A549 (cell line): Measurements from ENCODE around the gene MSI2. TPM values are rescaled to one million over a fixed set of nuclear protein-coding genes. Genes with fewer than 3 reads are reported as not detected.

ENCODE experiments used
- ATAC-seq, 2 experiments: fragments of 200-7000 bp in 1 of 2; fragments of >200 bp in 1 of 2; cut with Nextera tagmentation in 1 of 2; cut with Tn5 transposase in 1 of 2; 3 replicates each; pipeline versions ENCODE4 v1.8.0 to v1.9.1; 2018 to 2020; ENCODE audit warnings: mild to moderate bottlenecking in 1 of 2, moderate library complexity in 1 of 2
- CTCF ChIA-PET: fragments of 300-600 bp; sonication (Branson Sonifier 250); formaldehyde crosslinking; extraction: SDS; loops from one replicate; lab custom pipeline; 2021; ENCODE audit warnings: antibody characterized with exemption, inconsistent platforms; lab: Yijun Ruan, JAX
- POLR2A ChIA-PET: fragments of 350-600 bp; formaldehyde crosslinking; extraction: SDS; loops from one replicate; lab custom pipeline; 2021; ENCODE audit warnings: antibody characterized with exemption, inconsistent platforms; lab: Yijun Ruan, JAX
- DNase-seq, 2 experiments: peaks; one replicate each; pipeline versions ENCODE4 v3.0.0 to v3.0.0-alpha.2; 2011 to 2016; ENCODE audit warnings: low read depth in 1 of 2, low spot score in 1 of 2
- FAIRE-seq: peaks from 2 replicates; lab custom pipeline; 2011; peaks lifted over from hg19 to GRCh38; lab: Jason Lieb, UNC
- H3K27ac ChIP-seq, 2 experiments: fragments of >200 bp; sonication (Bioruptor Twin); formaldehyde crosslinking; 3 replicates each; pipeline ENCODE4 v1.5.1; 2016 to 2017
- H3K4me1 ChIP-seq: fragments of >200 bp; sonication (Bioruptor Twin); formaldehyde crosslinking; 3 replicates; pipeline ENCODE4 v1.6.1; 2016
- H3K4me2 ChIP-seq: fragments of >200 bp; sonication (Bioruptor Twin); formaldehyde crosslinking; 3 replicates; pipeline ENCODE4 v1.6.1; 2016
- H3K4me3 ChIP-seq: fragments of >200 bp; sonication (Bioruptor Twin); formaldehyde crosslinking; 3 replicates; pipeline ENCODE4 v1.5.1; 2016
- H3K9me3 ChIP-seq: fragments of >200 bp; sonication (Bioruptor Twin); formaldehyde crosslinking; 3 replicates; pipeline ENCODE4 v1.6.1; 2016
- CBX2 ChIP-seq: fragments of 200-600 bp; sonication (generic); IDR thresholded peaks from 2 replicates; pipeline ENCODE4 v1.6.1; 2016; ENCODE audit warnings: low read depth, mild to moderate bottlenecking, borderline replicate concordance
- CHD2 ChIP-seq: fragments of 150-350 bp; IDR thresholded peaks from 2 replicates; pipeline ENCODE4 v1.6.1; 2014; ENCODE audit warnings: low read length; ENCODE audit not compliant: partially characterized antibody
- GATA3 ChIP-seq: IDR thresholded peaks from 2 replicates; pipeline ENCODE4 v1.6.1; 2012; ENCODE audit warnings: borderline replicate concordance
- HEYL ChIP-seq: fragments of 250-450 bp; sonication (Bioruptor Pico); IDR thresholded peaks from 2 replicates; pipeline ENCODE4 v1.8.0; 2021; ENCODE audit warnings: mild to moderate bottlenecking, moderate library complexity
- HOXA7 ChIP-seq: fragments of 250-450 bp; sonication (Bioruptor Pico); IDR thresholded peaks from 2 replicates; pipeline ENCODE4 v1.5.0; 2020; ENCODE audit warnings: mild to moderate bottlenecking, moderate library complexity
- MAFK ChIP-seq: fragments of 450-650 bp; IDR thresholded peaks from 2 replicates; pipeline ENCODE4 v1.6.1; 2014; ENCODE audit not compliant: partially characterized antibody
- MYC ChIP-seq: IDR thresholded peaks from 2 replicates; pipeline ENCODE4 v1.6.1; 2012; ENCODE audit warnings: mild to moderate bottlenecking, inconsistent platforms, low read length, improper control_type of control experiment, borderline replicate concordance
- POLR2AphosphoS2 ChIP-seq: conservative IDR thresholded peaks from 2 replicates; pipeline ENCODE4 v1.6.1; 2012; ENCODE audit warnings: low read length, improper control_type of control experiment, inconsistent platforms
- SREBF2 ChIP-seq: fragments of 450-650 bp; IDR thresholded peaks from 2 replicates; pipeline ENCODE4 v1.6.1; 2014; ENCODE audit warnings: mild to moderate bottlenecking, moderate library complexity
- ZC3H11A ChIP-seq: fragments of 450-650 bp; IDR thresholded peaks from 2 replicates; pipeline ENCODE4 v1.6.1; 2014; ENCODE audit warnings: antibody characterized with exemption, mild to moderate bottlenecking
- ZFP36 ChIP-seq: fragments of 450-650 bp; IDR thresholded peaks from 2 replicates; pipeline ENCODE4 v1.6.1; 2014; ENCODE audit warnings: borderline replicate concordance; ENCODE audit not compliant: partially characterized antibody
- WGBS: methylation state at CpG from one replicate; pipeline ENCODE4 v1.1.6; 2017; ENCODE audit errors: missing lambda C conversion rate; 5-methylcytosine and 5-hydroxymethylcytosine counted together
- polyA plus RNA-seq, 4 experiments: library from polyadenylated mRNA; depleted of rRNA in 3 of 4; stranded (reverse); fragments of >200 nt; fragmentation: RNase III in 1 of 4; extraction: RNeasy Plus Mini Kit Qiagen cat#74134 plus additional on column Dnase treatment in 1 of 4; gene quantifications; 2 replicates in 3 of 4; 3 replicates in 1 of 4; pipeline ENCODE4 v1.2.3, GENCODE V29; 2011 to 2017
- TF ChIP-seq, protein P1 (sequence below): fragments of 250-450 bp; sonication (Bioruptor Pico); IDR thresholded peaks from 2 replicates; pipeline ENCODE4 v1.5.0; 2021; ENCODE audit warnings: mild to moderate bottlenecking, moderate library complexity, borderline replicate concordance
- TF ChIP-seq, protein P2 (sequence below): IDR thresholded peaks from 2 replicates; pipeline ENCODE4 v1.6.1; 2012
- TF ChIP-seq, protein P3 (sequence below): fragments of >200 bp; sonication (Bioruptor Twin); formaldehyde crosslinking; IDR thresholded peaks from 3 replicates; pipeline ENCODE4 v1.6.1; 2016
- TF ChIP-seq, protein P4 (sequence below): fragments of 450-650 bp; IDR thresholded peaks from 2 replicates; pipeline ENCODE4 v1.6.1; 2014; ENCODE audit warnings: antibody characterized with exemption
- TF ChIP-seq, protein P5 (sequence below): fragments of 200-600 bp; sonication (generic); IDR thresholded peaks from 2 replicates; pipeline ENCODE4 v1.6.1; 2016; ENCODE audit warnings: antibody characterized with exemption, mild to moderate bottlenecking, moderate library complexity

MSI2 gene
- polyA plus RNA-seq, 2 of the 4 experiments (the other 2 are of a cell fraction) = 43.6 to 44.4 TPM

DNA sequence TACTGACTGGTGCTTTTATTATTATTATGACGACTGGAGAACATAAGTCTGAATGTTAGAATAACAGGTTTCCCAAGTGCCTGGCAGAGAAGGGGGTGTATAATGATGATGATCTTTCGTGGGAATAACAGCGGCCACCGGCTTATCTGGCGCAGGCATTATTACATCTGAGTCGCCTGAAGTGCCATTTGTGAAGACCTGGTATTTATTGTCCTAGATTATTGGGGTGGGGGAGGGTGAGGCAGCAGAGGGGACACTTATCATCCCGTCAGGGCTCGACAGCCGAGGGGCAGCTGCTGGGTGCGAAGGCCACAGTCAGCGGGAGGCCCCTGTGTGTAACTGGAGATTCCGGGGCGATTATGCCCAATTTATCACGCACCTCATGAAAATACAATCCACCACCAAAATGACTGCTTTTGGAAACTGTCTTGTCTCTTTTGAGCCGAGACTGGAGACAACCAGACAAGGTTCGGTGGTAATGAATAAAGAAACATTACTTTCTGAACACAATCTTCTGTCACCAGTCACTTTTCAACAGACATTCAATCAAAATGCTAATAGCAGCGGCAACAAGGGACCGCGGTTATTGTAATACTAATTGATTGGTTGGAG lies 289.5 kb downstream of the MSI2 start:
- CTCF ChIA-PET = interaction anchor here (1.3 to 1.8 kb wide), 3 partner anchors 9 to 303 kb away, joined by 3 to 7 read pairs (median 3); no protein-coding TSS in a partner anchor
- FAIRE-seq (no peak), ATAC-seq (no peak), DNase-seq (no peak)
- no peak for TF ChIP-seq GATA3
- TF ChIP-seq MAFK = no peak
- no peak for TF ChIP-seq HEYL
- TF ChIP-seq CHD2 = no peak
- TF ChIP-seq, protein P1, sequence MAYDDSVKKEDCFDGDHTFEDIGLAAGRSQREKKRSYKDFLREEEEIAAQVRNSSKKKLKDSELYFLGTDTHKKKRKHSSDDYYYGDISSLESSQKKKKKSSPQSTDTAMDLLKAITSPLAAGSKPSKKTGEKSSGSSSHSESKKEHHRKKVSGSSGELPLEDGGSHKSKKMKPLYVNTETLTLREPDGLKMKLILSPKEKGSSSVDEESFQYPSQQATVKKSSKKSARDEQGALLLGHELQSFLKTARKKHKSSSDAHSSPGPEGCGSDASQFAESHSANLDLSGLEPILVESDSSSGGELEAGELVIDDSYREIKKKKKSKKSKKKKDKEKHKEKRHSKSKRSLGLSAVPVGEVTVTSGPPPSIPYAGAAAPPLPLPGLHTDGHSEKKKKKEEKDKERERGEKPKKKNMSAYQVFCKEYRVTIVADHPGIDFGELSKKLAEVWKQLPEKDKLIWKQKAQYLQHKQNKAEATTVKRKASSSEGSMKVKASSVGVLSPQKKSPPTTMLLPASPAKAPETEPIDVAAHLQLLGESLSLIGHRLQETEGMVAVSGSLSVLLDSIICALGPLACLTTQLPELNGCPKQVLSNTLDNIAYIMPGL = no peak
- no peak for TF ChIP-seq CBX2
- TF ChIP-seq POLR2AphosphoS2 = no peak
- TF ChIP-seq HOXA7 (CRISPR knock-in tag) = no peak
- TF ChIP-seq, protein P2, sequence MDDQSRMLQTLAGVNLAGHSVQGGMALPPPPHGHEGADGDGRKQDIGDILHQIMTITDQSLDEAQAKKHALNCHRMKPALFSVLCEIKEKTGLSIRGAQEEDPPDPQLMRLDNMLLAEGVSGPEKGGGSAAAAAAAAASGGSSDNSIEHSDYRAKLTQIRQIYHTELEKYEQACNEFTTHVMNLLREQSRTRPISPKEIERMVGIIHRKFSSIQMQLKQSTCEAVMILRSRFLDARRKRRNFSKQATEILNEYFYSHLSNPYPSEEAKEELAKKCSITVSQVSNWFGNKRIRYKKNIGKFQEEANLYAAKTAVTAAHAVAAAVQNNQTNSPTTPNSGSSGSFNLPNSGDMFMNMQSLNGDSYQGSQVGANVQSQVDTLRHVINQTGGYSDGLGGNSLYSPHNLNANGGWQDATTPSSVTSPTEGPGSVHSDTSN = no peak
- no peak for TF ChIP-seq ZC3H11A
- TF ChIP-seq MYC = no peak
- no peak for TF ChIP-seq SREBF2
- TF ChIP-seq, protein P3, sequence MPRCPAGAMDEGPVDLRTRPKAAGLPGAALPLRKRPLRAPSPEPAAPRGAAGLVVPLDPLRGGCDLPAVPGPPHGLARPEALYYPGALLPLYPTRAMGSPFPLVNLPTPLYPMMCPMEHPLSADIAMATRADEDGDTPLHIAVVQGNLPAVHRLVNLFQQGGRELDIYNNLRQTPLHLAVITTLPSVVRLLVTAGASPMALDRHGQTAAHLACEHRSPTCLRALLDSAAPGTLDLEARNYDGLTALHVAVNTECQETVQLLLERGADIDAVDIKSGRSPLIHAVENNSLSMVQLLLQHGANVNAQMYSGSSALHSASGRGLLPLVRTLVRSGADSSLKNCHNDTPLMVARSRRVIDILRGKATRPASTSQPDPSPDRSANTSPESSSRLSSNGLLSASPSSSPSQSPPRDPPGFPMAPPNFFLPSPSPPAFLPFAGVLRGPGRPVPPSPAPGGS = no peak
- H3K4me1 ChIP-seq = peaks cover 60% of the 10 kb centered on the region
- no peak overlapping the region for H3K4me3 ChIP-seq
- H3K9me3 ChIP-seq = no peaks in the 10 kb centered on the region
- WGBS = 91% methylated on average over 19 of the region's 19 CpGs
- POLR2A ChIA-PET = no interaction called here
- no peak overlapping the region for H3K27ac ChIP-seq
- no peak overlapping the region for H3K4me2 ChIP-seq

DNA sequence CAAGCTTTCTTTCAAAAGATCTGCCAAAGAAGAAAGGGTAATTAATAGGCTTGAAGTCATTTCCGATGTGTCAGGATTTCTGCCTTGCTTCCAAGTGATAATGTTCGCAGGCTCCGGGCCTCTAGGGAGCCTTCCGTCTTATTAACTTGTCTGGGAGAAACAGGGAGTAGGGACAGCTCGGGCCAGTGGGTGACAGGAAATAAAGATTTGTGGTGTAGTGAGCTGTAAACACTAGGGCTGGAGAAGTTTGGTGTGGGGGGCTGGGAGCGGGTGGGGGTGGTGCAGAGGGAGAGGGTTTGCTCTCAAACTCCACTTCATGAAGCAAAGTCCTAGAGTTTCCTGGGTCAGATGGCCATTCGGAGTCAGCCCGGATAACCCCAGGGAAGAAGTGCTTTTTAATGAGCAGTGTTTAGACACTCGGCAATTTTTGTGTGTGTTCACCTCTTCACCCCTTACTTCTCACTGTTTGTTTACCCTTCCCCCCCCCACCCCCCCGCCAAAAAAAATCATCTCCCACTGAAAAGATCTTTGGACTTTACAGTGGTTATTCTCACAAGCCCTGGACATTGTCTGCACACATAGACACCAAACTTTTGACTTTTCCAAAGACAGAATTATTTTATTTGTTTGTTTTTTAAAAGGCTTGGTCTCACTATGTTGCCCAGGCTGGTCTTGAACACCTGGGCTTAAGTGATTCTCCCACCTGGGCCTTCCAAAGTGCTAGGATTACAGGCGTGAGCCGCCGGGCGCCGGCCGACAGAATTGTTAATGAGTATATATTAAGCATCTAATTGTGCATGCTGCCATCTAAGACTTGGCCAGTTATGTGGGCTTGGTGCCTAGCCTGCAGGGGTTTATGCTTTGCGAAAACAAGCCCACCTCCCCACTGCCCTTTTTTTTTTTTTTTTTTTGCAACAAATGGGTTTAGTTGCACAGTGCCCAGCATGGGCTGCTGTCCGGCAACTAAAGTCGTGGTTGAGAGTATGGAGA lies 292.4 kb downstream of the MSI2 start:
- POLR2A ChIA-PET = interaction anchor here (0.9 kb wide), 1 partner anchor 8 kb away, joined by 3 read pairs; no protein-coding TSS in a partner anchor
- no peaks in the 10 kb centered on the region for H3K9me3 ChIP-seq
- no peak for FAIRE-seq
- peak overlapping the region; percentile 52 for H3K4me2 ChIP-seq
- CTCF ChIA-PET = interaction anchor here (0.7 to 1.9 kb wide), 3 partner anchors 11 to 306 kb away, joined by 3 to 6 read pairs (median 5); no protein-coding TSS in a partner anchor
- DNase-seq = no peak
- H3K27ac ChIP-seq = peak overlapping the region; percentile 37 to 58; a peak in 5 of 6 replicates
- H3K4me1 ChIP-seq = peaks cover 38% of the 10 kb centered on the region
- no peak overlapping the region for H3K4me3 ChIP-seq
- 79% methylated on average over 19 of the region's 19 CpGs for WGBS
- TF ChIP-seq, protein P4, sequence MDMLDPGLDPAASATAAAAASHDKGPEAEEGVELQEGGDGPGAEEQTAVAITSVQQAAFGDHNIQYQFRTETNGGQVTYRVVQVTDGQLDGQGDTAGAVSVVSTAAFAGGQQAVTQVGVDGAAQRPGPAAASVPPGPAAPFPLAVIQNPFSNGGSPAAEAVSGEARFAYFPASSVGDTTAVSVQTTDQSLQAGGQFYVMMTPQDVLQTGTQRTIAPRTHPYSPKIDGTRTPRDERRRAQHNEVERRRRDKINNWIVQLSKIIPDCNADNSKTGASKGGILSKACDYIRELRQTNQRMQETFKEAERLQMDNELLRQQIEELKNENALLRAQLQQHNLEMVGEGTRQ = no peak
- ATAC-seq = peak in 1 of 2 experiments; percentile 47; a peak in 2 of 6 replicates

DNA sequence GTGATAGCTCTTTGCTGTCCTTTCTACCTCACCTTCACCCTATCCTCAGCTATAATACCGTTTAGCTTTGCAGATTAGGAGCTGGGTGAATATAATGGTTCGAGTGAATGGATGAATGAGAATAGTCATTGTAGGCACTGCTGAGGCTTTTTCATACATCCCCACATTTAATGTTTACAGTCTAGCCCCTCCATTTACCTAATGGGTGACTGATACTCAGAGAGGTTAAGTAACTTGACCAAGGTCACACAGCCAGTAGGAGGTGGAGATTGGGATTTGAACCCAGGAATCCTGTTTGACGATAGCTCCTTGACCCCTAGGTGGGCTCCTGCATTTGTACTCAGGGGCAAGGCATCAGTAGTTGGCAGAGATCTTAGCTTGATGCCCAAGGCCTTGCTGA lies 293.1 kb downstream of the MSI2 start:
- 94% methylated on average over 3 of the region's 3 CpGs for WGBS
- ChIA-PET POLR2A (interaction anchor here (0.9 kb wide), 1 partner anchor 9 kb away, joined by 3 read pairs; no protein-coding TSS in a partner anchor), CTCF (interaction anchor here (1.2 to 1.4 kb wide), 2 partner anchors 8 to 306 kb away, joined by 4 to 6 read pairs; no protein-coding TSS in a partner anchor)
- Histone ChIP-seq H3K9me3 (no peaks in the 10 kb centered on the region), H3K4me2 (peak overlapping the region; percentile 52; the same call in 1 of the 3 replicates), H3K4me3 (no peak overlapping the region), H3K27ac (no peak overlapping the region), H3K4me1 (peaks cover 33% of the 10 kb centered on the region)
- ATAC-seq (no peak), DNase-seq (no peak), FAIRE-seq (no peak)
- peak; percentile 10 for TF ChIP-seq ZFP36
- TF ChIP-seq, protein P5, sequence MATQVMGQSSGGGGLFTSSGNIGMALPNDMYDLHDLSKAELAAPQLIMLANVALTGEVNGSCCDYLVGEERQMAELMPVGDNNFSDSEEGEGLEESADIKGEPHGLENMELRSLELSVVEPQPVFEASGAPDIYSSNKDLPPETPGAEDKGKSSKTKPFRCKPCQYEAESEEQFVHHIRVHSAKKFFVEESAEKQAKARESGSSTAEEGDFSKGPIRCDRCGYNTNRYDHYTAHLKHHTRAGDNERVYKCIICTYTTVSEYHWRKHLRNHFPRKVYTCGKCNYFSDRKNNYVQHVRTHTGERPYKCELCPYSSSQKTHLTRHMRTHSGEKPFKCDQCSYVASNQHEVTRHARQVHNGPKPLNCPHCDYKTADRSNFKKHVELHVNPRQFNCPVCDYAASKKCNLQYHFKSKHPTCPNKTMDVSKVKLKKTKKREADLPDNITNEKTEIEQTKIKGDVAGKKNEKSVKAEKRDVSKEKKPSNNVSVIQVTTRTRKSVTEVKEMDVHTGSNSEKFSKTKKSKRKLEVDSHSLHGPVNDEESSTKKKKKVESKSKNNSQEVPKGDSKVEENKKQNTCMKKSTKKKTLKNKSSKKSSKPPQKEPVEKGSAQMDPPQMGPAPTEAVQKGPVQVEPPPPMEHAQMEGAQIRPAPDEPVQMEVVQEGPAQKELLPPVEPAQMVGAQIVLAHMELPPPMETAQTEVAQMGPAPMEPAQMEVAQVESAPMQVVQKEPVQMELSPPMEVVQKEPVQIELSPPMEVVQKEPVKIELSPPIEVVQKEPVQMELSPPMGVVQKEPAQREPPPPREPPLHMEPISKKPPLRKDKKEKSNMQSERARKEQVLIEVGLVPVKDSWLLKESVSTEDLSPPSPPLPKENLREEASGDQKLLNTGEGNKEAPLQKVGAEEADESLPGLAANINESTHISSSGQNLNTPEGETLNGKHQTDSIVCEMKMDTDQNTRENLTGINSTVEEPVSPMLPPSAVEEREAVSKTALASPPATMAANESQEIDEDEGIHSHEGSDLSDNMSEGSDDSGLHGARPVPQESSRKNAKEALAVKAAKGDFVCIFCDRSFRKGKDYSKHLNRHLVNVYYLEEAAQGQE = no peak
